Hepatocyte (in vitro differentiated cells): Measurements from ENCODE around the gene JCAD. TPM values are rescaled to one million over a fixed set of nuclear protein-coding genes. Genes with fewer than 3 reads are reported as not detected.

Source experiments
- DNase-seq: peaks from one replicate; pipeline ENCODE4 v3.0.0-alpha.2; 2016; ENCODE audit warnings: low spot score
- H2AFZ ChIP-seq: fragments of 200-600 bp; sonication (generic); 2 replicates; pipeline ENCODE4 v1.6.0; 2016; ENCODE audit warnings: antibody characterized with exemption, mild to moderate bottlenecking
- H3K27ac ChIP-seq: fragments of 200-600 bp; sonication (generic); 2 replicates; pipeline ENCODE4 v1.5.1; 2016; ENCODE audit warnings: mild to moderate bottlenecking
- H3K27me3 ChIP-seq: fragments of 200-600 bp; sonication (generic); 2 replicates; pipeline ENCODE4 v1.6.1; 2016
- H3K36me3 ChIP-seq: fragments of 200-600 bp; sonication (generic); replicated peaks from 2 replicates; pipeline ENCODE4 v1.5.1; 2016; ENCODE audit warnings: low read depth; ENCODE audit not compliant: insufficient read depth
- H3K4me1 ChIP-seq: fragments of 200-600 bp; sonication (generic); 2 replicates; pipeline ENCODE4 v1.5.1; 2016; ENCODE audit warnings: mild to moderate bottlenecking, moderate library complexity; ENCODE audit not compliant: insufficient read depth
- H3K4me2 ChIP-seq: fragments of 200-600 bp; sonication (generic); 2 replicates; pipeline ENCODE4 v1.6.0; 2016
- H3K4me3 ChIP-seq: fragments of 200-600 bp; sonication (generic); 2 replicates; pipeline ENCODE4 v1.5.1; 2016; ENCODE audit warnings: mild to moderate bottlenecking
- H3K79me2 ChIP-seq: fragments of 200-600 bp; sonication (generic); 2 replicates; pipeline ENCODE4 v1.6.0; 2017; ENCODE audit warnings: mild to moderate bottlenecking
- H3K9me2 ChIP-seq: fragments of 200-600 bp; sonication (generic); replicated peaks from 2 replicates; pipeline ENCODE4 v1.6.0; 2017; ENCODE audit warnings: mild to moderate bottlenecking; ENCODE audit not compliant: insufficient read depth
- H3K9me3 ChIP-seq: fragments of 200-600 bp; sonication (generic); 2 replicates; pipeline ENCODE4 v1.5.1; 2016; ENCODE audit warnings: low read depth, mild to moderate bottlenecking
- H4K20me1 ChIP-seq: fragments of 200-600 bp; sonication (generic); 2 replicates; pipeline ENCODE4 v1.6.0; 2016; ENCODE audit warnings: mild to moderate bottlenecking; ENCODE audit not compliant: insufficient read depth, poor library complexity, severe bottlenecking
- CTCF ChIP-seq: fragments of 200-600 bp; sonication (generic); IDR thresholded peaks from 2 replicates; pipeline ENCODE4 v1.5.1; 2016; ENCODE audit warnings: antibody characterized with exemption, mild to moderate bottlenecking; ENCODE audit not compliant: poor library complexity
- EZH2 ChIP-seq: fragments of 200-600 bp; sonication (generic); IDR thresholded peaks from 2 replicates; pipeline ENCODE4 v1.6.1; 2016; ENCODE audit warnings: antibody characterized with exemption, mild to moderate bottlenecking, borderline replicate concordance
- EZH2phosphoT487 ChIP-seq: fragments of 200-600 bp; sonication (generic); IDR thresholded peaks from one replicate; pipeline ENCODE4 v1.6.1; 2018; ENCODE audit warnings: antibody characterized with exemption, mild to moderate bottlenecking, low read depth, moderate library complexity; ENCODE audit not compliant: unreplicated experiment, severe bottlenecking
- WGBS: methylation state at CpG from one replicate; pipeline ENCODE4 v1.1.6; 2016; ENCODE audit warnings: low lambda C conversion rate; ENCODE audit errors: missing lambda C conversion rate; 5-methylcytosine and 5-hydroxymethylcytosine counted together
- polyA plus RNA-seq: library from polyadenylated mRNA; unstranded; fragments of >200 nt; fragmentation: Nextera tagmentation; extraction: Ambion mirVana; gene quantifications from 2 replicates; pipeline ENCODE4 v1.2.1, GENCODE V29; 2016
- total RNA-seq: library from RNA; depleted of rRNA; stranded (reverse); fragments of >200 nt; gene quantifications from 2 replicates; pipeline ENCODE4 v1.2.3, GENCODE V29; 2014

The JCAD gene
- total and polyA plus RNA-seq, 2 experiments from 2014 or later, result 7.0 to 12.8 TPM

DNA sequence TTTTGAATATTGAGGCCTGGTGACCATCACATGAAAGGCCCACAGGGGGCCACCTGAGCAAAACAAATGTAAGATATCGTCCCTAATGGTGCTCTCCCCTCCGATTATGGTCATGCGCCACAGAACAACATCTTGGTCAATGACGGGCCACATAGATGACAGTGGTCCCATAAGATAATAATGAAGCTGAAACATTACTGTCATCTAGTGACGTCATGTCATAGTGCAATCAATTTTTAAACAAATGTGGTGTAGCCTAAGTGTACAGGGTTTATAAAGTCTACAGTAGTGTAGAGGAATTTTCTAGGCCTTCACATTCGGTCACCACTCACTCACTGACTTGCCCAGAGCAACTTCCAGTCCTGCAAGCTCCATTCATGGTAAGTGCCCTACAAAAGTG is 36.8 kb downstream of the JCAD start:
- Histone ChIP-seq H3K4me2 (no peak overlapping the region), H3K4me3 (no peak overlapping the region), H2AFZ (no peak overlapping the region), H3K27ac (no peak overlapping the region), H3K36me3 (no peaks in the 10 kb centered on the region), H3K79me2 (no peaks in the 10 kb centered on the region), H3K9me3 (no peaks in the 10 kb centered on the region), H3K9me2 (no peaks in the 10 kb centered on the region), H3K27me3 (no peaks in the 10 kb centered on the region), H3K4me1 (peaks cover 2% of the 10 kb centered on the region), H4K20me1 (no peaks in the 10 kb centered on the region)
- TF ChIP-seq EZH2 (no peak), EZH2phosphoT487 (no peak), CTCF (no peak)
- 89% methylated on average over 6 of the region's 6 CpGs for WGBS
- no peak for DNase-seq

DNA sequence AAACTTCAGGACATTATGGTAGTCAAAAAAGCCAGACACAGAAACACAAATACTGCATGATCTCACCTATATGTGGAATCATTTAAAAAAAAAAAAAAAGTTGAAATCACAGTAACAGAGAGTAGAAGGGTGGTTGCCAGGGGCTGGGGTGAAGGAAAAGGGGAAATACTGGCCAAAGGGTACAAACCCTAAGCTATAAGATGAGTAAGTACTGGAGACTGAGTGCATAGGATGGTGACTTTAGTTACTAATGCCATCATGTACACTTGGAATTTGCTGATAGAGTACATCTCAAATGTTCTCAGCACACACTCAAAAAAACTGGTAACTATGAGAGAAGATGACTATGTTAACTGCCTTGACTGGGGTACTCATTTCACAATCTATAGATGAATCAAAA is 39.9 kb downstream of the JCAD start:
- Histone ChIP-seq H3K79me2 (no peaks in the 10 kb centered on the region), H3K4me1 (no peaks in the 10 kb centered on the region), H2AFZ (no peak overlapping the region), H3K4me3 (no peak overlapping the region), H3K27me3 (no peaks in the 10 kb centered on the region), H3K9me2 (no peaks in the 10 kb centered on the region), H4K20me1 (no peaks in the 10 kb centered on the region), H3K4me2 (no peak overlapping the region), H3K9me3 (no peaks in the 10 kb centered on the region), H3K36me3 (no peaks in the 10 kb centered on the region), H3K27ac (no peak overlapping the region)
- TF ChIP-seq CTCF (no peak), EZH2 (no peak)
- DNase-seq, result no peak

DNA sequence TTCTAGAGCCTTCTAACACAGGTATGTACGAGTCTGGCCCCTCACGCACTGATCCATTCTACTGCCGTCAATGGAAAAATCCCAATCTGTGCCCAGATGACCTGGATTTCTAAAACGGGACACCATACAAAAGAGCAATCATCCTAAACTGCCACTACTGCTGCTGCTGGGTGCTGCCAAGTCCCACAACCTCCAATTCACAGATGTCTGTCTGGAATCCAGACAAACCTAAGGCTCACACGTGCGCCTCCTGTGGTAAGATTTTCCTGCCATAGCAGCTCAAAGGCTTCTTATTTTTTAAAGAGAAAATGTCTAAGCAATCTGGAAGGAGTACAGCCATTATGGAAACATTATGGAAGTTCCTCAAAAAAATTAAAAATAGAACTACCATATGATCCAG is 40.9 kb downstream of the JCAD start:
- DNase-seq, result no peak
- H3K27ac ChIP-seq, result no peak overlapping the region
- H3K79me2 ChIP-seq, result no peaks in the 10 kb centered on the region
- TF ChIP-seq EZH2phosphoT487 (no peak), CTCF (no peak), EZH2 (no peak)
- no peaks in the 10 kb centered on the region for H3K27me3 ChIP-seq
- no peaks in the 10 kb centered on the region for H3K9me3 ChIP-seq
- 90% methylated on average over 6 of the region's 6 CpGs for WGBS
- H3K36me3 ChIP-seq, result no peaks in the 10 kb centered on the region
- H3K4me3 ChIP-seq, result no peak overlapping the region
- H4K20me1 ChIP-seq, result no peaks in the 10 kb centered on the region
- no peak overlapping the region for H2AFZ ChIP-seq
- H3K4me2 ChIP-seq, result no peak overlapping the region
- H3K4me1 ChIP-seq, result peaks cover 5% of the 10 kb centered on the region
- no peaks in the 10 kb centered on the region for H3K9me2 ChIP-seq

- 90% methylated on average over 6 of the region's 6 CpGs for WGBS
- no peak overlapping the region for H3K27ac ChIP-seq
- DNase-seq, result no peak
- peaks cover 7% of the 10 kb centered on the region for H3K4me1 ChIP-seq
- H3K9me2 ChIP-seq, result no peaks in the 10 kb centered on the region
- H3K27me3 ChIP-seq, result no peaks in the 10 kb centered on the region
- H4K20me1 ChIP-seq, result no peaks in the 10 kb centered on the region
- no peaks in the 10 kb centered on the region for H3K9me3 ChIP-seq
- no peak for TF ChIP-seq CTCF
- H2AFZ ChIP-seq, result no peak overlapping the region
- H3K4me3 ChIP-seq, result no peak overlapping the region
- no peaks in the 10 kb centered on the region for H3K79me2 ChIP-seq
- H3K36me3 ChIP-seq, result no peaks in the 10 kb centered on the region
- no peak overlapping the region for H3K4me2 ChIP-seq
These were observed 41.4 kb downstream of the JCAD start for GRCh38 chr10:30017966-30018365.
